Suprapubic skin (tissue), 4 donors: ENCODE results near the gene CCDC150.

Experiments
- CTCF ChIP-seq, 2 donors: fragments of 200-600 bp in 1 of 2; fragments of 450-650 bp in 1 of 2; sonication (generic) in 1 of 2; IDR thresholded peaks; one replicate each; pipeline ENCODE4 v1.5.1; 2016 to 2019; ENCODE audit warnings: antibody characterized with exemption in 2 of 2, mild to moderate bottlenecking in 1 of 2, moderate library complexity in 1 of 2
- EP300 ChIP-seq: sonication (generic); formaldehyde crosslinking; IDR thresholded peaks from one replicate; pipeline ENCODE4 v1.6.1; 2017; ENCODE audit warnings: antibody characterized with exemption
- POLR2A ChIP-seq, 2 donors: fragments of 450-650 bp; IDR thresholded peaks; one replicate each; pipeline ENCODE4 v1.6.1; 2017; ENCODE audit warnings: antibody characterized with exemption in 2 of 2, mild to moderate bottlenecking in 2 of 2, moderate library complexity in 2 of 2
- POLR2AphosphoS5 ChIP-seq, 3 donors: sonication (generic); formaldehyde crosslinking; IDR thresholded peaks; one replicate each; pipeline ENCODE4 v1.6.1; 2017; ENCODE audit warnings: antibody characterized with exemption in 3 of 3

- no peak for TF ChIP-seq CTCF (IDR thresholded peaks at IDR 0.05)
- TF ChIP-seq POLR2AphosphoS5 (IDR thresholded peaks at IDR 0.05) = no peak
- no peak for TF ChIP-seq POLR2A (IDR thresholded peaks at IDR 0.05)
- no peak for TF ChIP-seq EP300
These were observed 9.7 kb downstream of the CCDC150 start for GRCh38 chr2:196649202-196649601.
